Ishikawa (cell line): ENCODE data around the gene MMP19.

ENCODE experiments used
- CEBPB ChIP-seq: IDR thresholded peaks from 2 replicates; pipeline ENCODE4 v1.6.1; 2012
- EGR1 ChIP-seq: IDR thresholded peaks from 2 replicates; pipeline ENCODE4 v1.6.1; 2012
- RAD21 ChIP-seq: IDR thresholded peaks from 2 replicates; pipeline ENCODE4 v1.6.1; 2012; ENCODE audit warnings: low read depth
- TAF1 ChIP-seq: IDR thresholded peaks from 2 replicates; pipeline ENCODE4 v1.6.1; 2012; ENCODE audit warnings: low read depth, mild to moderate bottlenecking

- TF ChIP-seq EGR1 (no peak), RAD21 (no peak), CEBPB (no peak), TAF1 (no peak)
Observed at GRCh38 chr12:55814257-55814656, 28.5 kb downstream of the MMP19 start.
